Hepatocyte (in vitro differentiated cells): ENCODE measurements around the gene LRCH1.

Experiments
- CTCF ChIP-seq: fragments of 200-600 bp; sonication (generic); IDR thresholded peaks from 2 replicates; pipeline ENCODE4 v1.5.1; 2016; ENCODE audit warnings: antibody characterized with exemption, mild to moderate bottlenecking; ENCODE audit not compliant: poor library complexity
- EZH2 ChIP-seq: fragments of 200-600 bp; sonication (generic); IDR thresholded peaks from 2 replicates; pipeline ENCODE4 v1.6.1; 2016; ENCODE audit warnings: antibody characterized with exemption, mild to moderate bottlenecking, borderline replicate concordance

GRCh38 chr13:46603165-46603603 lies 50.2 kb downstream of the LRCH1 start:
- peak; percentile 17 for TF ChIP-seq CTCF
- TF ChIP-seq EZH2, result no peak
